ENCODE measurements around the gene LNPK.
"Not testable (repeated sequence)": the region's sequence is repeated elsewhere in the genome, so short reads cannot be mapped to it uniquely, and the experiment has no call there.

LNPK gene

GRCh38 chr2:175966839-175967238 lies 35.2 kb downstream of the LNPK start:
- DNase-seq, result no peak

- DNase-seq, result no peak
Measured at GRCh38 chr2:175965773-175966172, 36.3 kb downstream of the LNPK start.

DNA sequence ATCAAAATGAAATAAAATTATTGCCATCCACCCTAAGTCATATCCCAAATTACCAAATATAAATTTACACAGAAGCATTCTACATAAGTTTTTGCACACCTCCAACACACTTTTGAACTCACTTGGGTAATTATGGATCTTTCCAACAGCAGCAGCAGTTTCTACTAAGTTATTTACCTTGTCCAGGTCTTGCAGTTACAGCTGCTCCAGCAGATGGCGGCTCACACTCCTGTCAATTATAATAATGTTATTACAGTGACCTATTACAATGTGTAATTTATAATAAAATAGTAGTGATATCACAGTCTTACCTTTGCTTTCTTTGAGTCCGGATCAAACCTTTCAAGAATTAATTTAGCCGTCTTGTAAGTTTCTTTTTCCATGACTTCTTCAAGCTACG lies 37.9 kb downstream of the LNPK start:
- DNase-seq, result no peak

DNA sequence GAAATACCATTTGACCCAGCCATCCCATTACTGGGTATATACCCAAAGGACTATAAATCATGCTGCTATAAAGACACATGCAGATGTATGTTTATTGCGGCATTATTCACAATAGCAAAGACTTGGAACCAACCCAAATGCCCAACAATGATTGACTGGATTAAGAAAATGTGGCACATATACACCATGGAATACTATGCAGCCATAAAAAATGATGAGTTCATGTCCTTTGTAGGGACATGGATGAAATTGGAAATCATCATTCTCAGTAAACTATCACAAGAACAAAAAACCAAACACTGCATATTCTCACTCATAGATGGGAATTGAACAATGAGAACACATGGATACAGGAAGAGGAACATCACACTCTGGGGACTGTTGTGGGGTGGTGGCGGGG lies 38.9 kb downstream of the LNPK start:
- not testable (repeated sequence) for DNase-seq

GRCh38 chr2:175957845-175958244 lies 44.2 kb downstream of the LNPK start:
- DNase-seq, result no peak

GRCh38 chr2:175955136-175955535 lies 46.9 kb downstream of the LNPK start:
- no peak for DNase-seq

DNA sequence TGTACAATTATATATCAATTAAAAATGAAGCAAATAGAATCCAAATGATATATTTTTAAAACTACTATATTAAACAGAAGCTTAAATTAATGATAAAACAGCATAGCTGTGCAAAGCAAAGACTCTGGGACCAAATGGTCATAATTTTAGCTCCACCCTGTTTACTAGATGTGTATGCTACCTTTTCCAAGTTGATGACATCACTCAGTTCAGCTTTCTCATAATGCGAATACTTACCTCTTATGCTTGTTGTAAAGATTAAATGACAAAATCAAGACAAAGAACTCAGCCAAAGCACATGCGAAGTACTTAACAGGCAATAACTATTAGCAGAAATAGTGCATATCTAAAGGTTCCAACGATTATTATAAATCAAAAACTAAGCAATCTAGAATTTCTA lies 51.6 kb downstream of the LNPK start:
- no peak for DNase-seq

DNA sequence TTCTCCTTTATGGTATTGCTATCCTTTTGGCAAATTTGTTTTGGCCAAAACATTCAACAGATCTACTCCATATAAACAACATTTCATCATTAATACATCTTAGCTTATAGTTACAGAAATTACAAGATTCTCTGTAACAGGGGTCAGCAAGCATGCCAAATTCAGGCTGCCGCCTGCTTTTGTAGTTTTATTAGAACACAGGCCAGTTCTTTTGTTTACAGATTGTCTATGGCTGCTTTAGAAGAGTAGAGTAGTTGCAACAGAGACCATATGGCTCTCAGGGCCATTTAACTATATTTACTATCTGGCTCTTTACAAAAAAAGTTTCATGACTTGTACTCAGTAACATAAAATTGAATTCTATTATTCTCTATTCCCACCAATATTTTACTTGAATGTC lies 53.9 kb downstream of the LNPK start:
- no peak for DNase-seq

DNA sequence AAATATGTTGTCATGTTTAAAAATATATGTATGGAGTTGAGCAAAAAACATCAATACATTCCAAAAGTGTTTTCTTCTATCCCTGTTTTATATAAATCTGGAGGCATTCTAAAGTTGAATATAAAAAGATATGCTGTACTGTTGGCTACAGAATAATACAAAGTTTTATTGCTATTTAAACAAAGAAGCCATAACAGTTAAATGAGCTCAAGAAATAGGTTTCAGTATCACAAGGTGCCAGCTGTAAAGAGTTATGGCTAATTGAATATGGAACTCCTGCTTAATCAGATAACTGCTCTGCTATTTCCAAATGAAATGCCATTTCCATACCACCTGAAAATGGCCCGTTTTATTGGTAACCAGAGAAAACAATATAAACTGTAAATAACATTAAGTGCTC lies 55.0 kb downstream of the LNPK start:
- DNase-seq, result no peak

GRCh38 chr2:175941699-175942098 lies 60.4 kb downstream of the LNPK start:
- DNase-seq, result no peak

DNA sequence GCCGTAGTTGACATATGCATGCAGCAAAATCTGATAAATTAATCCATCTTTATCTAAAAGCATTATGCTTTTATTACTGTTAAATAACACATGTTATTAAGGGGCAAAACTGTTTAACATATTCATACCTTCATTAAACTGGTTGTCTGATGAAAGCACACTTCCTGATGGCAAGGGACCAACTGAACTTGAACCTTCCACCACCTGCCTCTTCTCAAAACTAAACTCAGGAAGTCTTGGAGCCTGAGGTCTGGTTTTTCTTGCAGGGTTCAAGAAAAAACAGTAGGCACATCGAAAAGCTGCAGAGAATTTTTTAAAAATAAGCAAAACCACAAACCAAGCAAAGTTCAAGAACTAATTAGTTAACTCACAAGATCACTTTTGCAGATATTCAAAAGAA lies 64.9 kb downstream of the LNPK start:
- no peak for DNase-seq

- DNase-seq, result no peak
Measured at GRCh38 chr2:175935289-175936181, 66.5 kb downstream of the LNPK start.

GRCh38 chr2:175932675-175933074 lies 69.4 kb downstream of the LNPK start:
- DNase-seq, result no peak

DNA sequence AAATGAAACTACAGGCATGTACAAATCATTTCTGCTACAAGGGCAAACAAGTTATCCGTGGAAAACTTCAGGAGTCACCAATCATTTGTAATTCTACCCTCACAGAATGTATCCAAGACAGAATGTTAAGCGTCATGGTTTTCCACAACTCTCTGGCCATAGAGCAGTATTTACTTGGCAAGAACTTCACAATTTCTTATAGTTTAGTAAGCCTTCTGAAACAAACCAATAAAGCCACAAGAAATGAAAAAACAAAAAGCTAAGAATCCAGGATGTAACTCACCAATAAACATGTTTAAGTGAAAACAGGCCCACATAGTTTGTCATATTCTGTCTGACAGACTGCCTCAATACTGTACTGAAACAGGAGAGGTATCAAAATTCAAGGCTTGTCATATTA lies 70.3 kb downstream of the LNPK start:
- DNase-seq, result peak; percentile 52

DNA sequence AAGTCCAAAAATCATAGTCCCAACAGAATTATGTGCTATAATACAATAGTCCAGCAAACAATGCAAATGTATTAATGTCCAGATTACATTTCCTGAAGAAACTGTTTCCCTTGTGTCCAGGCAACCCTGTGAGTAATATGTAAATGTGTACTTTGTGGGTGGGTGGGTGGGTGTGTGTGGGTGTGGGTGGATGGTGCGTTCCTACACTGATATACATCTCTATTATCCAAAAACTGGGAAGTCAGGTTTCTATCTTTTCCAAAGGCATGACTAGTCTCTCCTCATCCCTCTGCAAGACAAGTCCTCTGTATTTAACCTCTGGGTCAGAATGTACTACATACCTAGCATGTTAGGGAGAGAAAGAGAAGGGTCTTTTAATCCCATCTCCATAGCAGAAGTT lies 71.6 kb downstream of the LNPK start:
- no peak for DNase-seq

- DNase-seq, result no peak
Measured at GRCh38 chr2:175929850-175930249, 72.2 kb downstream of the LNPK start.

GRCh38 chr2:175926272-175926671 lies 75.8 kb downstream of the LNPK start:
- DNase-seq, result peak; percentile 89

- no peak for DNase-seq
Measured at GRCh38 chr2:175922160-175922559, 79.9 kb downstream of the LNPK start.

DNA sequence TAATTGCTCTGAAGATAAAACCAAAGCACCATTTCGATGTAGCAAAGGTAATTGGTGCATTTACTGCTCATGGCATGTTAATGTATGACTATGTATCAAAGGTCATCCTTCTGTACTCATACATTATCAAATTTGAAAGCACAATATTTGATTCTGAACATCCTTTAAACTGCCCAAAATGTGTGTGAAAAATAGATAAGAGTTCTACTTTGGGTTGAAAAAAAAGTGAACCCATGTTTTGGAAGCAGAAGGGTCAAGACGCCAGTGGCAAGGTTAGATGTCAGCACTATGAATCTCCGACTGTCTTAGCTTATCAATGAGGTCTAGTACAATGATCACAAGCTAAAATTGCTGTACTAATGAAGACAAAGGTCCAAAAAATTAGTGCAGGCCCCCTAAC lies 83.1 kb downstream of the LNPK start:
- DNase-seq, result no peak

- peak; percentile 10 for DNase-seq
Measured at GRCh38 chr2:175914846-175915245, 87.2 kb downstream of the LNPK start.

- not testable (repeated sequence) for DNase-seq
Measured at GRCh38 chr2:175913849-175914743, 88.0 kb downstream of the LNPK start.

GRCh38 chr2:175913267-175913666 lies 88.8 kb downstream of the LNPK start:
- not testable (repeated sequence) for DNase-seq

GRCh38 chr2:175904035-175904434 lies 98.0 kb downstream of the LNPK start:
- no peak for DNase-seq

GRCh38 chr2:175903384-175903936 lies 98.6 kb downstream of the LNPK start:
- DNase-seq, result no peak
